SW 1271 (cell line): Measurements from ENCODE around the gene INO80D.
"Not testable (repeated sequence)": the region's sequence is repeated elsewhere in the genome, so short reads cannot be mapped to it uniquely, and the experiment has no call there.

Experiments
- DNase-seq, 2 experiments: peaks; one replicate each; lab custom pipeline; 2025; lab: John Stamatoyannopoulos, UW

Gene INO80D

DNA sequence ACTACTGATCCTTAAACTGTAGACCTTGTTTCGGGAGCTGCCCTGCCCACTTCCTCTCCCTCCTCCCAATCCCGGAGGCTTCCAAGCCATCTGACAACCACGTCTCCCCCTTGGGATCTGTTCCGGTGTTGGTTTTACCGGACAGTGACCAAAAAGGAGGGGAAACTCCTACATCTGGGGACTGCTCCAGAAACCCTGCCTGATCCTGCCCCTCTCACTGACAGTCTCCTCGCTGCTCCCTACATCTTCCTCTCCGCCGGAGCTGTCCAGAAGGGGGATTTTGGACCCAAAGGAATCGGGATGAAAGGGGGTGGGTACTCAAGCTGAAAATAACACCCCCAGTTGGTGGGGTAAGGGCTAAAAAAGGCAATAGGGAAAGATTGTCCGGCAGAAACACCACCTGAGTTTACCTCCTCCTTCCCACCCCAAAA lies 1.5 kb downstream of the INO80D start:
- DNase-seq = peak; percentile 57 to 77

DNA sequence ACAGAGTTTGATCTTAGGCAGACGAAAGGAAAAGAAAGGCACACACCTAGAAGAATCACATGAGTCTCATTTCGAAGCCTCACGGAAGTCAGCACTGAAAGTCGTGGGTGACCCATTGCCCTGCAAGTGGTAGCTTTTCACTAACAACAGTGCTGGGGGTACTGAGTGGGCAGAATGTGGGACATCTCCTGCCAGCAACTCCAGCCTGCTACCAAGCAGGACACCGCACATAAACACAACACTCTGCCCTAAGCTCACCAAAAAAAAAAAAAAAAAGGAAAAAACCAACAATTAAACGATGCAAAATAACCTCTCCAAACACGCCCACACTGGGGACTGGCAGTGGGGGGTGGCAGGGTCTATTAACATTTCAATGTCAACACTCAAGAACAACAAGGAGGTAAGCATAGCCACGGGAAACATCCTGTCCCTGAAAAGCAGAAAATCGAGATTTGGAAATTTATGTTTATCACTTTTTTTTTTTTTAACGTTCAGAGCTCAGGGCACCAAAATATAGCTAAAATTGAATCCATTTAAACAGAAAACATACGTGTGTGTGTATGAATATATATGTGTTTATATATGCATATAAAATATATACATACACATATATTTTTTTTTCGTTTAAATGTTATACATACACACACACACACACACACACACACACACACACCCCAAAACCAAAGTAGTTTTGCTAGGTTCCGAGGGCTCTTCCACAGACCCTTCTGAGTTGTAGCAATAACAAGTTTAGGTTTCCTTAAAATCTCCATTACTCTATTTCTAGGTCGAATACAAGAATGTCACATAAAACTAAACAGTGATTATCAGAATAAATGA lies 2.2 kb downstream of the INO80D start:
- no peak for DNase-seq

DNA sequence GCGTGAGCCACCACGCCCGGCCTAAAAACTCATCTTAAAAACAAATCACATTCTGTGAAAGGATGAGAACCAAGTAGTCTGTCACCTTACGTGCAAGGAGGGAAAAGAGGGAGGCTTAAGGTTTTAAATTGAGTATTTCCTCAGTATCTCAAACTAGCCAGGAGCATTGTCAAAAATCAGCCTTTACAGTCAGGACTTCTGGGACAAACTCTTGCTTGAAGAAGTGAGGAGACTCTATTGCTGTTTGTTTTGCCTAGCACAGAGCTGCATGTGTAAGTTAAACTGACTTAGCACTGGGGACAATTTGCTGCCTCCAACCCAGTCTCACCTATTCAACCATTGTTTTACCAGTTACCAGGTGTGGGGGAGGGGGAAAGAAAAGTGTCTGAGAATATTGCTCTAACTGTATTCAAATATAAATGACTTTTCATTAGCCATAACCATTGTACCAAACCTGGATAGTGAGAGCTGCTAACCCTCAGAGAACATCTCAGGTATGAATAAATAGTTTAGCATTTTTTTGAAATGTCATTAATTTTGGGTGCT lies 3.6 kb downstream of the INO80D start:
- no peak for DNase-seq

DNA sequence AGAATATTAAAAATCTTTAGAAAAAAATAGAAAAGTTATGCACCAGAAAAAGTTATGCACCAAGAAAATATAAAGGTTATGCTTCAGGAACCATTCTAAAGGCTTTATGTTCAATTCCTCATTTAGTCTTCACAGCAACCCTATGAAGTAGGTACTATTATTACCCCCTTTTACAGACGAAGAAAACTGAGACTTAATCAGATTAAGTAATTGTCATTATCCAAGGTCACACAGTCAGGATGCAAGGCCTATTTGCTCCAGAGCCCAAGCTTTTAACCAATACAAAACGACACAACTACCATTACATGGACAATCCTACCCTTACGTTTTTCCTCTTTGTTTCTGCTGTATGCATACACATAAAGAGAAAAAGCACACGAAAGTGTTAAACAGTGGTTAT lies 5.0 kb downstream of the INO80D start:
- DNase-seq = no peak

DNA sequence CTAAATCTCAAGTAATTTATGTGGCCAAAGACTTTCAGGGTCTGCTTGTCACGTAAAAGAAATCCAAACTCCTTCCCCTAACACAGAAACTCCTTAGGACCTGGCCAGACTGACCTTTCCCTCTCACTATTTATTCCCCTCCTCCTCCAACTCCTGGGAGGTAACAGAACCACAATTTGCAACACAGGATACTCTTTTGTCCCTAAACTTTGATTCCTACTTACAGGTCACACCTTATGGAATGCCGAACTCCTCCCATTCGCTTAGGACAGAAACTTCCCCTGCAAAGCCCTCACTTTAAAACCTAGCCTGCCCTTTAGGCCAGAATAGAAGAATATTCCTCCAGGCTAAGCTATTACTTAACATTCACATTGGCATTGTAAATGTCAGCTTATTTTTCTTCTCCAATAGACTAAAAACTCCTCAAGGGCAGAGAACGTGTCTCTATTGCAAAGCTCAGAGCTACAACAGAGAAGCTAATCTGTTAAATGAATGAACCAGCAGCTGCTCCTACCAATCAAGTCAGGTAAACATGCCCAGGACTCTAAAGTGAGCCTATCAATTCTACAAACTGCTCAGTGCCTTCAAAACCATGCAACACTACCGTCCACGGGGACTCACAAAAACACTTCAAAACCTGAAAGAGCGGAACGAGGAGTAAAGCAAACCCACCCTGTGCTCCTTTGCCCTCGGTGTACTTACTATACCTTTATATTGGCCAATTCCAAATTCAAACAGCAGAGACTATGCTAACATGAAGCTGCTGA lies 6.1 kb downstream of the INO80D start:
- DNase-seq = no peak

DNA sequence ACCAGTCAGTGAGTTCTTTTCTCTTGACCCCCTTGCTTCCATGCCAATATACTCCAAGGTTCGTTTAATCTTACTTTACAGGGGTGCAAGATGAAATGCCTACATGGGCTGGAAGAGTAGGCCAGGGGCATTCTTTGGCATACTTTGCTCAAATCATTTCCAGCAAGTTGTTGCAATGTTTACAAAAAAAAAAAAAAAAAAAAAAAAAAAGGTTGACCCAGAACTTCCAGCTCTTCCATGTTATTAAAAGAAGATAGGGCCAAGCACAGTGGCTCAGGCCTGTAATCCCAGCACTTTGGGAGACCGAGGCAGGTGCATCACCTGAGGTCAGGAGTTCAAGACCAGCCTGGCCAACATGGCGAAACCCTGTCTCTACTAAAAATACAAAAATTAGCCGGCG lies 8.1 kb downstream of the INO80D start:
- not testable (repeated sequence) for DNase-seq

DNA sequence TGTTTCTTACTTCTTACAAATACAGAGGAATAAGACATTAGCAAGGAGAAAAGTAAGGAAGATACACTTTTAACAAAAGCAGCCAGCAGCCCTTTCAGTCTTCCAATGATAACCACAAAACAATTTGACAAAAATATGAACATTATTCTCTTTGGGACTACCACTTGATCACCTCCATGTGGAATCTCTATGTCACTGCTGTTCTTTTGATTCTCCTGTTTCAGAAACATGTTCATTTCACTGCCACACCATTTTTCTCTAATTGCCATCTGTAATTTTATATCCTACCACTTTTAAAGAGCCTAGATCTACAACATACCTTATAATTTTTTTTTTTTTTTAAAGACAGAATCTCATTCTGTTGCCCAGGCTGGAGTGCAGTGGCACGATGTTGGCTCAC lies 10.9 kb downstream of the INO80D start:
- DNase-seq = peak in 1 of 2 experiments; percentile 9

DNA sequence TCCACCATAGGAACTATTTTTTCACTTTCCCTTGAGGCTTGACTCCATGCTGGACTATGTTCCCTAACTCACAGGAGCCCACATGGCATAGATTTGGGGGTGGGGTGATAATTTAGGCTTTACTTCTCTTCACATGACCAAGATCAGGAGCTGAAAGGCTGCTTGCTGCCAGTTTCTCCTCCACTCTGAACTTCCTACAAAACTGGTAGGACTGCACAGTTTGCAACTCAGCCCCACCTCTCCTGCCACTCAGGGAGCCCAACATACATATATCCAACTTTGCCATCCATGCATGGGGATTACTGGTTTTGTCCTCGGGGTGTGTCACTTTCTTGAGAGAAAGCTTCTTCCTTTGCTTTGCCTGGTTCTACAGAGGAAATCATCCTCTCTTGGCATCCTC lies 14.2 kb downstream of the INO80D start:
- no peak for DNase-seq

DNA sequence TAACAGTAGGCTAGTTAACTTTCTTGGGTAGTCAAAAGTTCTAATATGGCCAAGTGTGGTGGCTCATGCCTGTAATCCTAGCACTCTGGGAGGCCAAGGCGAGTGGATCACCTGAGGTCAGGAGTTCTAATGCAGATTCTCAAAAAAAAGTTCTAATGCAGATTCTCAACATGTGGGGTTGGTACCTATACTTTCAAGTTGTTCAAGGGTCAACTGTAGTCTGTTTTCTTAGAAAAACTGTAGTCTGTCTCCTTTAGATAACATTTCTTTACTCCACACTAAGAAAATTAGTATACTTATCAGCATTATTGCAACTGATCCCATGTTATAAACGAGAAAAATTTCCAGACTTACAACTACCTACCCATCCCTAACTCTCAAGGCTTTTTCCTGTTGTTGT lies 16.6 kb downstream of the INO80D start:
- no peak for DNase-seq

DNA sequence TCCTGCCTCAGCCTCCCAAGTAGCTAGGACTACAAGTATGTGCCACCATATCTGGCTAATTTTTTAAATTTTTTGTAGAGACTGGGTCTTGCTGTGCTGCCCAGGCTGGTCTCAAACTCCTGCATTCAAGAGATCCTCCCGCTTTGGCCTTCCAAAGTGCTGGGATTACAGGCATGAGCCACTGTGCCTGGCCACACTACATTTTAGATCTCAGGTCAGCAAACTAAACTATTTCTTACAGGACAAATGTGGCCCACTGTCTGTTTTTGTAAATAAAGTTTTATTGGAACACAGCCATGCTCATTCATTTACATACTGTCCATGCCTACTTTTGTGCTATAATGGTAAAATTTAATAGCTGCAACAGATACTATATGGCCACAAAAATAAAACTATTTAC lies 17.8 kb downstream of the INO80D start:
- DNase-seq = no peak

DNA sequence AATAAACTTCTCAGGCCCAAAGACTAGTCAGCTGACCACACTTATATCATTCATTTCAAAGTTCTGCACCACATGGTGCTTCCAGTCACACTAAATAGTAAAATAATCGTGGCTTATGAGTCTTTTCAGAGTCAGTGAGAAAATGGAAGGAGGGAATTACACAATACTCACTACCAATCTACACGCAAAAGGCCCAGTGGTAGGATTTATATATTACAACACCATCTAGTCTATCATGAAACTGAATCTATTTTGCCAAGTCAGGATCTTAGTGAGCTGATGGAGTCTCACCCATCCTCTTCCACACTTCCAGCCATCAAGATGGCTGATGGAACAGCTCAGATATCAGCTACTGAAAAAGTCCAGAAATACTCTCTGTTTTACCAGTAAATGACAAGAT lies 21.9 kb downstream of the INO80D start:
- no peak for DNase-seq

DNA sequence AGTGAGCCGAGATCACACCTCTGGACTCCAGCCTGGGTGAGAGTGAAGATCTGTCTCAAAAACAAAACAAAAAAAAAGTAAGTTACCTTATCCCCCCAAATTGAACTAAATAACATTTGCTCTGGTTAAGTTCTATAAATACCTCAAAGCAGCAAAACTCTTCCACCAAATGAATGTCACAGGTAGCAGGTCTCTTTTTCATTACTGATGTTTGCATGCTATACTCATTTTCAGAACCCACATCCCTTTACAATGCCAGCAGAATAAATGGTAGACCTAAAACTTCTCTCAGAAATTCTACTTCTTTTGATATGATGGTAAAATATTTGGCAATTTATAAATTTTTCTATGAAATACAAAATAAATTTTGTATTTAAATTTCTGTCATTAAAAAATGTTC lies 22.3 kb downstream of the INO80D start:
- no peak for DNase-seq

DNA sequence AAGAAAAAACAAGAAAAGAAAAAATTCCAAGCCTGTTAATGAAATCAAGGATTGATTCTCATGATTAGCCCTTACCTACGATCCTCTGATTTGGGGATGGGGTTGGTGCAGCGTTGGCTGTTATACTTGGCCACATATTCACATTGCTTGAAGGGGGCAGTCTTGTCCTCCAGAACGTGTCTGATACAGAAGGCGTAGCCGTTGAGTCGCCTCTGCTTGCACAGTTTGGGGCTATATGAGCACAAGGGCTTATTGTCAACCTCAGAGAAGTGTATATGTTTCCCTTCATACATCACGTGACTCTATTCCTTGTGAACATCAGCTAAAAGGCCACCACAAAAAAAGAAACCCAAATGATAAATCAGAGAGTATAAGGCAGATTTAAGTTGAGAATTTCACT lies 23.2 kb downstream of the INO80D start:
- no peak for DNase-seq

DNA sequence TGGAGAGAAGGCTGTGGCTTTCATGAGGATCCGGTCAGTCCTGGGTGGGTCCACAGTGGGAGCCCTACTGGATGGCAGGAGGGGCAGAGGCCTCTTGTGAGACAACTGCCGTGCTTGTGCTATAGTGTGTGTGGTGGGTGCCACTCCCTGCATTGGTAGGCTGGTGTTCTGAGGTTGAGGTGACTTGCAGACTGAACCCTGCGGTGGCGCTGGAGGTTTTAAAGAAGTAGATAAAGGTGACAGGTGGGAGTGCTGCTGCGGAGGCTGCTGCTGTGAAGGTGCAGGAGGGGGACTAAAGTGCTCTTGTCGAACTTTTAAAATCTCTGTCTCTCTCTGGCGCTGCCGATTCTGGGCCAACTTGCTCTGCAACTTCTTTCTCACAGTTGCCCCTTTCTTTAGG lies 29.7 kb downstream of the INO80D start:
- no peak for DNase-seq

DNA sequence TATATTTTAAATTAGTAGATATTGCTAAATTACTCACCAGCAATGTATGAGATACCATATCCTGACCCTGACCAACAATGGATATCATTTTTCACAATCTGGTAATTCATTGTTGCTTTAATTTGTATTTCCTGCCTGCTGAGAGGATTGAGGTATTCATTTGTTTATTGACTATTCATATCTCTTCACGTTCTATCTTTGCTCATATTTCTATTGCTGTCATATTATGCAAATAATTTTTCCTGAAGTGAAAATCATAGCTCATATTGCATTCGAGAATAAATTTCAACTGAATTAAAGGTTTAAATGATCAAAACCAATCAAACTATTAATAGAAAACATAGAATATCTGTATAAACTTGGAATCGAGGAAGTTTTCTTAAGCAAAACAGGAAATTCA lies 31.0 kb downstream of the INO80D start:
- no peak for DNase-seq

DNA sequence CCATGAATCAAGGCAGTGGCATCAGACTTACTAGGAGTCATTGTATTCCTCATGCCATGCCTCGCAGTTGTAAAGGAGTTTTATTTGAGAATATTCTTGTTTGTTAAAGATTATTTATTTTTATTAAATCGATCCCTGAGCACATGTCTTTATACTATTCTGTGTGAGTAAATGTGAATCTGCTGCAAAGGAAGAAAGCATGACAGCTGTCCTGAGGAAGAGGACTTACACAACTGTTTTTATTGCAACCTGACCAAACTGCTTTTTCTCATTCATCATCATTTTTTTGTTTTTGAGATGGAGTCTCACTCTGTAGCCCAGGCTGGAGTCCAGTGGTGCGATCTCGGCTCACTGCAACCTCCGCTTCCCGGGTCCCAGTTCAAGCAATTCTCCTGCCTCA lies 34.1 kb downstream of the INO80D start:
- no peak for DNase-seq

DNA sequence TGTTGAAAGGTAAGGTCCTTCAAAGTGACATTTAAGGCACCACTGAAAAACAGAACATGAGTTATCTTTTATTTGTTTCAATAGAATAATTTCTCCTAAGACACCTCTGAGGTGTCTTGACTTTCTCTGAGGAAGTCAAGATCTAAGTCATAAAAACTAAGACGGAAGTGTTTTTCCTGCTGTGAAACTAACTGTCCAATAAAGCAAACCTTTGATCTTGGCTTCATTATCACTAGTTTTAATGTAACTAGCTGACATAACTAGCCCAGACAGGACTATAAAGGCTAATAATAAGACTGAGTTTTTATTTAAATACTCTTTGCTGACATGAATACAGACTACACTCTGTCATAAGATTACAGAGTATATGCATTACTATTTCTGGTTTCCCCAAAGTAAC lies 36.6 kb downstream of the INO80D start:
- DNase-seq = no peak

DNA sequence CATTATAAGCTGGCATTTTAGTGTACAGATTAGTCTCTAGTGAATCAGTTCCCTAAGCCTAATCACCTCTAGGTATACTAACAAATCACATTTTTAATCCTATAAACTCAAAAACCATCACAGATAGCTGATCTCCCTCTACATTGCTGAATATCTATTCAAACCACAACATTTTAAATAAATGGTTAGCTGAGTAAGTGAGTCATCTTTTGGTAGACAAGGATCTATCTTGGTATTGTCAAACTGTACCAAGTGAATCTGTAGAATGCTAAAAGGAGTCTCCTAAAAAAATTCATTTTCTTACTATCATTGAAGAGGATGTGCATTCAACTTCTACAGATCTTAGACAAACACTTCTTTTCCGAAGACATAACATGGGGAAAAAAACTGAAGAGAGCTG lies 40.7 kb downstream of the INO80D start:
- no peak for DNase-seq

DNA sequence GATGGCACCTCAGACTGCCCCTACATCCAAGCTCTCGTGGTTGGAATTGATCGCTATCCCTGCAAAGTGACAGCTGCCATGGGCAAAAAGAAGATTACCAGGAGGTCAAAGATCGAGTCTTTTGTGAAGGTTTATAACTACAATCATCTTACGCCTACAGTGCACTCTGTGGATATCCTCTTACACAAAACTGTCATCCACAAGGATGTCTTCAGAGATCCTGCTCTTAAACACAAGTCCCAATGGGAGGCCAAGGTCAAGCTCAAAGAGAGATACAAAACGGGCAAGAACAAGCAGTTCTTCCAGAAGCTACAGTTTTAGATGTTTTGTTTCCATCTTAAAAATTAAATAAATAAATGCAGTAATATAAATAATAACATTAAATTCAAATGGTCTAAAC lies 45.4 kb downstream of the INO80D start:
- DNase-seq = no peak

DNA sequence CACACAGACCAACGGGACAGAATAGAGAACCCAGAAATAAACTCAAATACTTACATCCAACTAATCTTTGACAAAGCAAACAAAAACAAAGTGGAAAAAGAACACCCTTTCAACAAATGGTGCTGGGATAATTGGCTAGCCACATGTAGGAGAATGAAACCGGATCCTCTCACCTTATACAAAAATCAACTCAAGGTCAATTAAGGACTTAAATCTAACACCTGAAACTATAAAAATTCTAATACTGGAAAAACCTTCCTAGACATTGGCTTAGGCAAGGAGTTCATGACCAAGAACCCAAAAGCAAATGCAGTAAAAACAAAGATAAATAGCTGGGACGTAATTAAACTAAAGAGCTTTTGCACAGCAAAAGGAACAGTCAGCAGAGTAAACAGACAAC lies 50.6 kb downstream of the INO80D start:
- DNase-seq = not testable (repeated sequence)

DNA sequence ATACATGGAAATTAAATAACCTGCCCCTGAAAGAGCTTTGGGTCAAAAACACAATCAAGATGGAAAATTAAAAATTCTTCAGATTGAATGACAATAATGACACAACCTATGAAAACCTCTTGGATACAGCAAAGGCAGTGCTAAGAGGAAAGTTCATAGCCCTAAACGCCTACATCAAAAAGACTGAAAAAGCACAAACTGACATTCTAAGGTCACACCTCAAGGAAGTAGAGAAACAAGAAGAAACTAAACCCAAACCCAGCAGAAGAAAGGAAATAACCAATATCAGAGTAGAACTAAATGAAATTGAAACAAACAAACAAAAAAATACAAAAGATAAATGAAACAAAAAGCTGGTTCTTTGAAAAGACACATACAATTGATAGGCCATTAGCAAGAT lies 52.5 kb downstream of the INO80D start:
- not testable (repeated sequence) for DNase-seq

DNA sequence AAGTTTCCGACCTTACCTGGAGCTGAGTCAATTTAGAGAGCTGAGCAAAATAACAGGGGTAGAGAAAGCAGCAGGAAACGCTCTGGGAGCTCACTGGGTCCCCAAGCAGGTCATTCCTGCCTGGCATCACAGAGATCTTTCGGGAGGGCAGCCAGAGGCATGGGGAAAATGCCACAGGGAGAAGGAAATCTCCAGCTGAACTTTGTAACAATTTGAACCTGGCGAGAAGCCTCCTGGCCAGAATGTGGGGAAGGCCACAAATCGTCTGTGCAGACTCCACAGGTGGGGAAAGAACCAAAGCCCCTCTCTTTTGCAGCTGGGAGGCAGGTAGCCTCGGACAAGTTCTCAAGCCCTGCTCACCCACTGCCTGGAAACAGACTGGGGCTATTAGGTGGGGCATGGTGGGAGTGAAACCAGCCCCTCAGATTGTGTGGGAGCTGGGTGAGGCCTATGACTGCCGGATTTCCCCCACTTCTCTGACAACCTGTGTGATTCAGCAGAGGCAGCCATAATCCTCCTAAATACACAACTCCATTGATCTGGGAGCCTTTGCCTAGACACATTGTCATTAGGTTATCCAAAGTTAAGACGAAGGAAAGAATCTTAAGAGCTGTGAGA lies 53.9 kb downstream of the INO80D start:
- DNase-seq = no peak
